Measurements from ENCODE around the gene HYAL2.

The HYAL2 gene

DNA sequence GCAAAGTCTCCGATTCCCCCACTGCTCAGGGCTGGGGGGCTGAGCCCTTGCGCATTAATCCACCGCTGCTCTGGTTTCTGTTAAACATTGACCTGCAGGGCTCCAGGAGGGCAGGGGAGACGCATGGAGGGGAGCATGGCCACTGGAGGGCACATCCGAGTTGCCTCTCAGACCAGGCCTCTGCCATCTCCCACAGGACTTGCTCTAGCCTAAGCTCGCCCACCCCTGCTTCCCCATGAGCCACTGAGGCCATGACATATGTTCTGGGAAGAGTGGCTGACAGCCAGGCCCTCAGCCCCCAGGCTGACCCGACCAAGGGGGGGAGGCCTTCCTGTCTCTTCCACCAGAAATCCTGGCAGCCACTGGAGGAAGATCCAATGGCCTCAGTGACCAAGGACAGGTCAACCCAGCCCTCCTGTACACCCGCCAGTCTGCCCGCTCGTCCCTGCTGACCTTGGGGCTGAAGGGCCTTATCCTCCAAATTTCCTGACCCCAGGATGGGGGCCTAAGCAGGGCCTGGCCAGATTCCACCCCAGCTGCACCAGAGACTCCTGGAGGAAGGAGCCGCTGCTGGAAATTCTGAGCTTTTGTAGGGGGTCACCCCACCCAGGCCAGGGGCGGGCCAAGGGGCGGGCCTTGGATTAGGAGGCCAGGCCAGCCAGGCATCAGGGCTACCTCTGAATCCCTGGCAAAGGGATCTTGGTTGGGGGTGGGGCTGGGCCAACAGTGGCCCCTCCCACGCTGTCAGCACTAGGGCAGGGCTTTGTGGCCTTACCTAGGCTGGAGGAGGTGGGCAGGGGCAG, 19.3 kb downstream of the HYAL2 start, which contains the start of gene HYAL1:
Gene HYAL1, minus strand, starts transcription at position 562 of the 803 bp plus-strand sequence. CDS start 618 bp downstream, outside the sequence.
- no peak for DNase-seq

DNA sequence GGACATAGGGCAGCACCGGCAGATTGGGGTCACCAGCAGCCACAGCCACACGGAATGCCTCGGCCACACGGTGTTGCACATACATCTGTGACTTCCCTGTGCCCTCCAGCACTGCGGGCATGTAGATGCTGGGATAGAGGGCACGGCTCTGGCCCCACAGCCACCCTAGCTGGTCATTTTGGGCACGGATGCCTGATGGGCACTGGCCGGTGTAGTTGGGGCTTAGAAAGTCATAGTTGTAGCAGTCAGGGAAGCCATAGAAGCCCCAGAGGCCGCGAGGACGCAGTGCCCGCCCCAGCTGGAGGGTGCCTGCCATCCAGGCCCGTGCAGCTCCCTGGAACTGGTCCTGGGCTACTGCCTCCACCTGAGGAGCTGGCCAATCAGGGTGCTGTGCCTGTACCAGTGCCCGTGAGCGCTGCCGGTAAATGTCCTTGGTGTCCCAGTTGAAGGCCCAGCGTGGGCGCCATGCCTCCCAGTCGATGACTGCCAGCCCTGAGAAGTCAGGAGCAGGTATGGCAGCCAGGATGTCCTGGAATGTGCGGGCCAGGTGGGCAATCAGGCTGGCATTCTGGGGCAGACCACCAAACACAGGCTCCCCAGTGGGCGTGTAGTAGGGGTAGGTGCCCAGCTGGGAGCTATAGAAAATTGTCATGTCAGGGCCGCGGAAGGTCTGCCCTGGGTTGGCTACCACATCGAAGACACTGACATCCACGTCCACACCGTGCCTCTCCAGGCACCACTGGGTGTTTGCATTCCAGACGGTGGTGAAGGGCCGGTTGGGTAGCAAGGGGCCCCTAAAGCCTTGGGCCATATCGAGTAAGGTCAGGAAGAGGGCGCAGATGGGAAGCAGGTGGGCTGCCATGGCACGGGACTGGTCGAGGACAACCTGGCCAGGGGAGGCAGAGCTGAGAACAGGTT, 20.2 kb downstream of the HYAL2 start:
- DNase-seq: no peak

DNA sequence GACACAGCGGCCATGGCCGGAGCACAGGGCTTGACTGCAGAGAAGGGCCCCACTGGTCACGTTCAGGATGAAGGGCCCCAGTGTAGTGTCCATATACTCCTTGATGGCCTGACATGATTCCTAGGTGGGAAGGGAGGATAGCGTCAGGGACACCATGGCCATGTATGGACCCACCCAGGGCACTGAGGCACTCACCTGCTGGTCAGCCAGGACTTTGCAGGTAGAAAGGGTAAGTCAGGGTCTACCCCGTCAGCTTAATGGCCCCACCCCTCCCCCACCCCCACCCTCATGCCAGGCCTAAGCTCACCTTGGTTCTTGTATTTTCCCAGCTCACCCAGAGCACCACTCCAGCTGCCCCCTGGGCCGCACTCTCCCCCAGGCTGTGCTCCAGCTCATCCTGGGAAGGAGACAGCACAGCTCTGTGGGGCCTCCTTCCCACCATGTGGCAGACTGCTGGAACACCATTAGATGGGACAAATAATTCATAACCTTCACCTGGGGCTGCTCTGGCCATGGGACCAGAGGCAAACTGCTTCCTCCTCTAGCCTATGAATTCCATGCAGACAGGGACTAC, 21.8 kb downstream of the HYAL2 start:
- no peak for DNase-seq

DNA sequence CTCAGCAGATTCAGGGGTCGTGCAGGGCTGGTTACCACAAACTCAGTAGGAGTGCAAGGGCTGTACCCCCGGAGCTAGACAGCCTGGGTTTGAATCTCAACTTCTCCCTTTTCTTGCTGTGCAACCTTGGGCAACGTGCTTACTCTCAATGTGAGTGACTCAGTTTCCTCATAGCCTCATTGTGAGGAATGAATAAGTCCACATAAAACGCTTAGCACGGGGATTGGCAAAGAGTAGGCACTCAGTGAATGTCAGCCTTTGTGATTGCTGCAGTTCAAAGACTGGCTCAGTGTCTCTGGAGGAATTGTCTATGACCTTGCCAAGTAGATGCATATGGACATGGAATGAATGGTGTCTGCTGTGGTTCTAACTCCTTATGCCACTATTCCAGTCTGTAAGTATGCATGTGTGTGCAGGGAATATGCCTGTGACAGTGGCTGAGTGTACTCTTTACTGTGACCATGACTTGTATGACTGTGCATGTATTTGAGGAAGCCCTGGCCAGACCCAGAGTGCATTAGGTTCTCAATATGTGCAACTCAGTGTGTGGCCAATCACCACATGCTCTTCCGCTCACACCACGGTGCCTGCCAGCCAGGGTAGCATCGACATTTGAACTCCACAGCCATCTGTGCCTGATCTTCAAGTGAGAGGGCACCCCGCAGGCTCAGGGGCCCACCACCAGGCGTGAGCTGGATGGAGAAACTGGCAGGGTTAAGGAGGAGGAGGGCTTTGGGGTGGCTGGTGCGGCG, 22.4 kb downstream of the HYAL2 start:
- DNase-seq: no peak

DNA sequence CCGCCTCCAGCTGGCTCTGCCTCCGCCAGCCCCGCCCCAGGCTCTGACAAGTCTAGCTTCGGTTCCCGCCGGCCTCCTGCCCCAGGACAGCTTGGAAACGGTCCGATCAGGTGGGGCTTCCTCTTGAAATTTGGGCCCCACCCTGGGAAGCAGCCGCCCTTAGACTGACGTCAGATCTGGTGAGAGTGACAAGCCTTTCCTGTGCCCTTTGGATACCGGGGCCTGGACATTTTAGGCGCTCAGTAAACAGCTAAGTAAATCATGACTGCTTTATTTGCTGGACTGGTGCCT, 23.0 kb downstream of the HYAL2 start:
- DNase-seq: no peak

DNA sequence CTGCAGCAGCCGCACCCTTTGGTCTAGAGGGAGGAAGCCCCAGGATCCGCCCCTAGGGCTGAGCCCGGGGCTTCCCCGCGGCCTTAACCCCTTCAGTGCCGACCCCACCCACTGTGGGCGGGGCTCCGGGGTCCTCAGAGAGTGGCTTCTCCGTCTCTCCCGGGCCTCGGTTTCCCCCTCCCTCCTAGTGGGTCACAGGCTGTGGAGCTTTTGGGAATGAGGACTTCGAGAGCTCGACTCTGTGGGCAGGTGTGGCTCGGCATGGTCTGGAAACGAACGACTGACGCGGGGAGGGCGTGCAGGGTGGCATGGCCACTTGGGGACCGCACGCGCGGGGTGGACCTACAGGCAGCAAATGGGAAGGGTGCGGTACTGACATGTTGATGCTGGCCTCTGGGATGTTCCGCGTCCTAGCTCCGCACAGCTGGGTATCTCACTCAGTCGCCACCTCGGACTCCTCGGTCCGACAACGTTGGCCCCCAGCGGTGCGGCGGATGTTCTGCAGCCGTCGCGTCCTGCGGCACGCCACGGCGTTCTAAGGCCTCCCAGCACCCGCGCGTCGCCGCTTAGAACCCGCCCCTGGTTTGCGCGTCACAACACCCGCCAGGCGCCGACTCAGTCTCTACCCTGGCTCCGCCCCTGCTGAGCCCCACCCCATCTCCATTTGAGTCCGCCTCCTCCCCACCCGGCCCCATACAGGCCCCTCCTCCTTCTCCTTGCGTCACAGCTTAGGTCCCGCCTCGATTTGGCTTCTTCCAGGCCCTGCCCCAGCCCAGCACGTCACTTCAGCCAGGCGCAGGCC, 23.5 kb downstream of the HYAL2 start, which contains the start of the genes HYAL3 and NAA80:
Gene HYAL3, minus strand, starts transcription at position 570 of the 802 bp plus-strand sequence. CDS start 3,803 bp downstream, outside the sequence.
Gene NAA80, minus strand, starts transcription at position 570 of the 802 bp plus-strand sequence. CDS start 1,942 bp downstream, outside the sequence.
- peak; percentile 95 for DNase-seq

DNA sequence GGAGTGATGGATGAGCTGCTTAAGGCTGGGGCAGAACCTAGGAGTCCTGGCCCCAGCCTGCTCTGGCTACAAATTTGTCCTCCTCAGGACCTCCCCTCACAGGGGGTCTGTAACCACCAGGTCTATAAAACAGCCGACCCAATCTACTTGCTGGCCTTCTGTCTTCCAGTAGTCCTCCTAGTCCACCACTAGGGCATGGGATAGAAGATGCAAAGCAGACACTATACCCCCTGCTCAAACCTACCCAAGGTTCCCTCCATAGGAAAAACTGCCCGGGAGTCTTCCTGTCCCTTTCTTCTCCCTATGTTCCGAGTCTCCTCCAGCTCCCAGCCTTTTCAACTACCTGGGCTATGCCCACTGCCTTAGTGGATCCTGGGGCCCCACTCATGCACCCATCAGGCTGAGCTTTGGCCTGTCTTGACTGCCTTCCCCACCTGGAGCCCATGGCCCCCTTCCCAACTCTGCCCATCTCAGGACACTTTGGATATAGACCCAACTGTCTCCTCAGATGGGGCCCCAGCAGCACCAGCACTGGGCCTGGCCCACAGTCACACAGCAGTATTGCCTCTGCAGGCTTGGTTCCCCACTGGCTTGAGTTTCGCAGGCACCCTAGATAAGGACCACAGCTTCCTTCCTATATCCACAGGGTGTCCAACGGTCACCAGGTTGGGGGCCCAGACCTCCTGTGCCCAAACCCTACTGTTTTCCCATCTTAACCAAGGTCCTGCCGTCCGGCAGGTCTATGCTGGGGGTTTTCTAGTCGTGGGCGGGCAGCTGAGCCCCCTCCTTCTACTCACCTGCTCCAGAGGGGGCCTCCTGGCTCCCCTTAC, 24.4 kb downstream of the HYAL2 start:
- DNase-seq: no peak

DNA sequence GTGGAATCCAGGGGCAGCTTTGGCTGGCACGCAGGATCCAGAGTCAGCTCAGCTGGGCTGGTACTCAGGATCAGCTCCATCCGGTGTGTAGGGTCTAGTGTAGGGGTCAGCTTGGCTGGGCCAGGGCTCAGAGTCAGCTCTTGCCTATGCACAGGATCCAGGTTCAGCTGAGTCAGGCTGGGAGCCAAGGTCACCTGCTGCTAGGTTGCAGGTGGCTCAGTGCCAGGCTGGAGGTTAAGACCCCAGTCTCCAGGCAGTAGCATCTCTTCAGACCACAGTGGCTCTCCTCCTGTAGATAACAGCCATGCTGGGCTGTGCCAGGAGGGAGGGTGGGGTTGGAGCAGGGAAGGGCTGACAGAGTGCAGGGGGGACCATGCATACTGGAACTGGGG, 25.2 kb downstream of the HYAL2 start:
- DNase-seq: no peak

DNA sequence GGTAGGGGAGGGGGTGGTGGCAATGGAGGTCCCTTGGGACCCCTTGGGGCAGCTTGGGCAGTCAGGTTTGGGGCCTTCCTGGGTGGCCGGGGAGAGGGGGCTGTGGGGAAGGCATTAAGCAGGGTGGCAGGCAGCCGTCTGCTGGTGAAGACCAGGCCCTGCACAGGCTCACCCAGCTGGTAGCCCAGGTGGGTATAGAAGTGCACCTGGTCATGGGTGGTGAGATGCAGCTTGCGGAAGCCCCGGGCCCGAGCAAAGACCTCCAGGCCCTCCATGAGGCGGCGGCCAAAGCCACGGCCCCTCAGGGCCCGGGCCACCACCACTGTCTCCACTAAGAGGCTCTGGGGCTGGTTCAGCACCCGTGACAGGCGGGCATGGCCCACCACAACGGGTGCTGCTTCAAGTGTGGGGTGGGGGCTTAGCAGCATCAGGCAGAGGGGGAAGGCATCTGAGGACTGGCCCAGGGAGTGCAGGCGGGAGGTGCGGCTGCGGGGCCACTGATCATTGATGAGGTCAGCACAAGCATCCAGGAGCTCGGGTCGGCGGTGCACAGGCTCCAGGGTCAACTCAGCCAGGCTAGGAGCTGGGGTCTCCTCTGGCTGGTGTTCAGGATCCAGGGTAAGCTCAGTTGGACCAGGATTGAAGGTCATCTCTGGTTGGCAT, 25.7 kb downstream of the HYAL2 start:
- no peak for DNase-seq

DNA sequence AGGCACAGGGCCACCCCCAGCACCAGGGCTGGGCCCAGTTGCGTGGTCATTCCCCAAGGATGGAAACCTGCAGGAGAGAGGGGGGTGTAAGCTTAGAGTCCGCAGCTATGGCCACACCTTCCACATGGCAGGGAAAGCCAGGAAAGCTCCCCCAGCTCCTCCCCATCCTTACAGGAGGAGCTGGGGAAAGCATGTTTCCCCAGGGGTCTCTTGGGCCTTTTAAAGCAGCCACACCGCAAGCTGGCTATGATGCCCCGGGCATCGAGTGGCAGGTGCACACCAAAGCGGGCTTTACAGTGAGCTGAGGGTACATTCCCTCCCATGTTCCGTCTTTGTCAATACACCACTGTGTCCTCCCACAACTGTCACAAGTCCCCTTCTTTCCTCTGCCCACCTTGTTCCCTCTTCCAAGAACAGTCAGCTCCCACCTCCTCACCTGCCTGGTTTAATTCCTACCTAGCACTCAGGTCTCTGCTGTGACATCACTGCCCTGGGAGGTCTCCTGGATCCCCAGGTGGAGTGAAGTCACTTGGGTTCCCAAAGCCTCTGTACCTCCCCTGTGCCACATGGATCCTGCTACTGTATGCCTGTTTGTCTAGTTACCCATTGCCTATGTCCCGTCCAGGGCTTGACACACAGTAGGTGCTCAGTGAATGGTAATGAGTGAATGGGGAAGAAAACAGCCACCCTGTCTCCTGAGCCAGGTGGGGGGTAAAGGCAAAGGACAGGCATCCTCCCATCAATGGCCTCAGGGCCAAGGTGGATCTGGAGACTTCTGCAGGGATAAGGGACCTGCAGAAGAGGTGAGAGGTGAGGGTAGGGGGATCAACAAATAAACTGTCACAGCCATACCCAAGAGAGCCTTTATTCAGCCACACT, 26.8 kb downstream of the HYAL2 start:
- no peak for DNase-seq

DNA sequence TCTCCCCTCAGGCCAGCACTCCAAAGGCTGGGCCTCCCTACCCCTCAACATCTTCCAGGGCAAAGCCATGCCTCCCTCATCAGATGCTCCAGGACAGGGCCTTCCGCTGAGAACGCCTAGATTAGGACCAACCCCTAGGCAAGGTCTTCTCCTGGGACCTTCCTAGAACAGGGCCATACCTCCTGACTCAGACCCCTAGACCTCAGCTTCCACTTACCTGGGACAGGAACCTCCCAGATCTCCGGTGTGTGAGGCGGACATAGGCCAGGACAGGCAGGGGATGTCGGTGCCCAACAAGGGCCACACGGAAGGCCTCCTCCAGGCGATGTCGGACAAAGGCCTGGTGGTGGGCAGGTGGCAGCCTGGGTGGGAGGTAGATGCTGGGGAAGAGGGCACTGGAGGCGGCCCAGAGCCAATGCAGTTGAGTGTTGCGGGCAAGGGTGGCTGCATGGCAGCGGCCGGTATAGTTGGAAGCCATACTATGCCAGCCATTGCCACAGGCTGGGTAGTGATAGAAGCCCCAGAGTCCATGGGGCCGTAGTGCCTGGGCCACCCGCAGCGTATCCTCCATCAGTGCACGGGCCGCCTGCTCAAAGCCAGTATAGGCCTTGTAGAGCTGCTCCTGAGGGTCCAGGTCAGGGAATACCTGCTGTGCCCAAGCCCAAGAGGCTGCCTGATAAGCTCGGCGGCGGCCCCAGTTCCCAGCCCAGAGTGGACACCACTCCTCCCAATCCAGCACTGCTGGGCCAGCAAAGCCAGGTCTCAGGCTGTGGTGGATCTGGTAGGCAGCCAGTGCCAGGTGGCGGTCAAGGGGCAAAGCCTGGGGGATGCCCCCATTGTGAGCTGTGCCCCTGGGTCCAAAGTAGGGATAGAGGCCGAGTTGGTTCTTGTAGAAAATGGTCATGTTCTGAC, 27.8 kb downstream of the HYAL2 start:
- no peak for DNase-seq

DNA sequence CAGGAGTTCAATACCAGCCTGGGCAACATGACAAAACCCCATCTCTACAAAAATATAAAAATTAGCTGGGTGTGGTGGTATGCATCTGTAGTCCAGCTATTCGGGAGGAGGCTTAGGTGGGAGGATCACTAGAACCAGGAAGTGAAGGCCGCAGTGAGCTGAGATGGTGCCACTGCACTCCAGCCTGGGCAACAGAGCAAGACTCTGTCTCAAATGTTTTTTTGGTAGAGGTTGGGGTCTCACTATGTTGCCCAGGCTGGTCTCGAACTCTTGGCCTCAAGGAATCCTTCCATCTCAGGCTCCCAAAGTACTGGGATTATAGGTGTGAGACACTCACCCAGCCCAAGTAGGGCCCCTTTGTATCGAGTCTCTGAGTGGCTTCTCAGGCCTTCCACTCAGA, 28.5 kb downstream of the HYAL2 start:
- DNase-seq: no peak

DNA sequence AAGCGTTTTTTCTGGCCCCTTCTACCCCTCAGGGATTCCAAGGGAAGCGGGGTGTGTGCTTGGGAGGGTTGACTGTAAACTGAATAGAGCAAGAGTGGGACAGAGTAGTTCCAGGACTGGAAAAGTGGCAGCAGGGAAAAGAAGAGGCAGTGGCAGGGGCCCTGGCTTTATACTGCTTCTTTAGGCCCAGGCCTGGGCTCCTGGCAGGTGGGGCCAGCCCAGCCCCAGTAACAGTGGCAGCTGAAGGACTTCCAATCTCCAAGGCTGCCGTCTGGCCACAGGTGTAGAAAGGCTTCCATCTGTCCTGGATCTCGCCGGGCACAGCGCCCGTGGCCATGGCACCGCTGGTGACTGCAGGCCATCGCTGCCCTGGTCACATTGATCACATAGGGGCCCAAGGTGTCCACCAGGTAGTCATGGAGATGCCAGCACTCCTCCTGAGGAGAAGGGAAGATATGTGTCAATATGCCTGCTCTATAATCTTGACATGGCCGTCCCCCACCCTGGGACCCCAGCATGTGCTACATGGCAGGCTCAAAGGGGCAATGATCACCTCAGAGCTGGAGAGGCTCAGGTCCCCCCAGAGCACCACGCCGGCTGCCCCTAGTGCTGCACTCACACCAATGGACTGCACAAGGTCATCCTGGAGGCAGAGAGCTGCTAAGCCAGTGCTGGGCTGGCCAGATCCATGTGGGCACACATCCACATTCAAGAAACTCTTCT, 29.3 kb downstream of the HYAL2 start:
- DNase-seq: no peak

DNA sequence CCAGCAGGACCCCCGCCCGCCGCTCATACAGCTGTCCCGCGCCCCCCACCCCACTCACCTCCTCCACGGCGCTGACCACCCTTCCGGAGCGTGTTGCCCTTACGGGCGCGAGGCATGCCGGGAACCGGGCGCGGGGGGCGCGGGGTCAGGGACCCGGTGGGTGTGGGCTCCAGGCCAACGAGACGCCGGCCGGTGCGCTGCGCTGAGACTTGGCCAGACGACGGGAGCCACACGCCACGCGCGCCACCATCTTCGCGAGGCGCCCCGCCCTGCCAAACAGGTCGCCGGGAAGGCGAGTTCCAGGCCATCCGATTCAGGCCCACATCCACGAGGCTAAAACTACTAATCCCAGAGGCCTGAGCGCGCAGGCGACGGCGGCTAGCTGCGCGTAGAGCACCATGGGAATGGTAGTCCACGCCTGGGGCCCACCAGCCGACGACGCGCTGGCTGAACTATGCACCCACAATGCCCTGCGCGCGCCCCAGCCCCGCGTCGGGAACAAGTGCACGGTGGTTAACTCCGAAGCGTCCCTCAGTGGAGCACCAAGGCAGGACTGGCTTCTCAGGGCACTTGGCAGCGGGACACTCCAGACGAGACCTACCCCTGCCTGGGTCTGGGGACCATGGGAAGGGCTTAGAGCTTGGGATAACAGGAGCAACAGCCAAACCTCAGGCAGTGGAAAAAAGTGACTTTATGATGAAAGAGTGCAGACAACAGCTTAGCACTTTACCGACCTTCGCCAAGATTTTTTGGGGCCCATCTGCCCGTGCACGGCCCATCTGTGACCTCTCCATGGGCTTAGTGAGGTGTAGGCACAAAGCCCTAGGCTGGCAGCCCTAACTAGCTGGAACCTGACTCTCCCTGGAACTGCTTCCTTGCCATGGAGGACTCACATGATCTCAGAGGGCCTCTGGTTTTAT, 30.1 kb downstream of the HYAL2 start, which contains the start of gene IFRD2:
Gene IFRD2, minus strand, starts transcription at position 271 of the 920 bp plus-strand sequence. Its CDS starts 155 bp downstream, at position 116.
- DNase-seq: peak; percentile 94

DNA sequence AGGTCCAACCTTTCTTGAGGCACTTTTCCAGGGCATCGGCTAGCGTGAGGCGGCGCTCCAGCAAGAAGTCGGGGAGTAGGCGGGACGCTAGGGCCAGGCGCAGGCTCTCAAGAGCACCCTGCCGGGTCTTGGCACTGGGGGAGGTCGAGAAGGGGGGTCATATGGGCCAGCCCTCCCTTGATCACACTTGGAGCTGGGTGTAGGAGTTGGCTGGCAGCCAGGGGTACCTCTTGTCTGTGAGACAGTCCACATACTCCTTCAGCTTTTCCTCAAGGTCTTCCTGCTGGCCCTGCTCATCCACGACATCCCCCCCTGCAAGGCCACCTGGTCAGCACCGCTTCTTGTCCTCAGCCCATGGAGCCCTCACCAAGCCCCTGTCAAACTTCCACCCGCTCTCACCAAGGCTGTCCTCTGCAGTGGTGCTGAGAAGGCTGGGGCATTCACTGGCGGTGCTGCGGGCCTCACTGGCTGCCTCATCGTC, 32.3 kb downstream of the HYAL2 start:
- no peak for DNase-seq

DNA sequence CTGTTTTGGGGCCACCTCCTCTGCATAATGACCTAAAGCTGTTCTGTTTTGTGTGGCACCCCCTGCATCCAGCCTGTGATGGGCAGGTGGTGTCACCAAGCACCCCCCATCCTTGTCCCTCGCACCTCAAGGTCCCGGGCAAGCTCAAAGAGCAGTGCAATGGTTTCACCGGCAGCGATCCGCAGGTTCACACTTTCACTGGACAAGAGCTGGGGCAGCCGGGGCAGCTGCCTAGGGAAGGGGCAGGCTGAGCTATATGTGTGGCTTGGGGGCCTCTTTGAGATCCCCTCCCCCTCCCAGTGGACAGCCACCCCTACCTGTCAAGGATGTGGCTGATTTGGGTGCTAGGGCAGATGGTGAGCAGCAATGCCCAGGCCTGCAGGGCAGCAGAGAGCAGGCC, 33.4 kb downstream of the HYAL2 start:
- DNase-seq: no peak
